OCI-LY7 (cell line): ENCODE results near the gene GARRE1. TPM values are rescaled to one million over a fixed set of nuclear protein-coding genes. Genes with fewer than 3 reads are reported as not detected.
"Not testable (repeated sequence)": the region's sequence is repeated elsewhere in the genome, so short reads cannot be mapped to it uniquely, and the experiment has no call there.

Experiments
- BruUV-seq: library from RNA; stranded (reverse); fragments of 400-500 nt; replicated peaks from 2 replicates; lab custom pipeline; 2021; lab: Mats Ljungman, UMichigan
- CTCF ChIA-PET: fragments of 300-600 bp; sonication (Branson Sonifier 250); formaldehyde crosslinking; loops from one replicate; lab custom pipeline; 2022; ENCODE audit warnings: antibody characterized with exemption; ENCODE audit not compliant: unreplicated experiment; lab: Charles Lee
- POLR2A ChIA-PET: fragments of 300-600 bp; sonication (Branson Sonifier 250); formaldehyde crosslinking; loops from one replicate; lab custom pipeline; 2022; ENCODE audit warnings: antibody characterized with exemption; lab: Charles Lee
- DNase-seq: peaks from one replicate; pipeline ENCODE4 v3.0.0-alpha.2; 2015; ENCODE audit warnings: low spot score
- H2AFZ ChIP-seq: fragments of 200-600 bp; sonication (generic), shearing (Covaris generic); 2 replicates; pipeline ENCODE4 v1.6.1; 2014; ENCODE audit warnings: mild to moderate bottlenecking, antibody characterized with exemption, low read length, moderate library complexity
- H3K27ac ChIP-seq: fragments of 200-600 bp; sonication (generic); 2 replicates; pipeline ENCODE4 v1.5.1; 2014; ENCODE audit warnings: mixed run types, low read depth, mild to moderate bottlenecking, moderate library complexity, low read length, inconsistent platforms; ENCODE audit not compliant: poor library complexity, severe bottlenecking
- H3K36me3 ChIP-seq: fragments of 200-600 bp; sonication (generic); 2 replicates; pipeline ENCODE4 v1.6.1; 2014; ENCODE audit warnings: mild to moderate bottlenecking, antibody characterized with exemption, low read length, moderate library complexity, mixed read lengths; ENCODE audit not compliant: insufficient read depth
- H3K4me1 ChIP-seq: fragments of 200-600 bp; sonication (generic); 2 replicates; pipeline ENCODE4 v1.5.1; 2014; ENCODE audit warnings: mild to moderate bottlenecking, low read length; ENCODE audit not compliant: insufficient read depth, poor library complexity, severe bottlenecking
- H3K4me2 ChIP-seq: fragments of 200-600 bp; sonication (generic); 2 replicates; pipeline ENCODE4 v1.6.1; 2014; ENCODE audit warnings: mild to moderate bottlenecking, low read length
- H3K4me3 ChIP-seq: fragments of 200-600 bp; sonication (generic); 2 replicates; pipeline ENCODE4 v1.5.1; 2014; ENCODE audit warnings: mild to moderate bottlenecking, low read depth, low read length; ENCODE audit not compliant: poor library complexity, severe bottlenecking
- H3K79me2 ChIP-seq: fragments of 200-600 bp; sonication (generic); 2 replicates; pipeline ENCODE4 v1.6.1; 2016; ENCODE audit warnings: low read depth, mild to moderate bottlenecking, low read length, moderate library complexity, mixed read lengths; ENCODE audit not compliant: insufficient read depth
- H3K9me2 ChIP-seq: fragments of 200-600 bp; sonication (generic); 2 replicates; pipeline ENCODE4 v1.6.1; 2016; ENCODE audit warnings: mild to moderate bottlenecking, low read length, mixed read lengths; ENCODE audit not compliant: insufficient read depth
- H3K9me3 ChIP-seq: fragments of 200-600 bp; sonication (generic); 2 replicates; pipeline ENCODE4 v1.6.1; 2014; ENCODE audit warnings: mild to moderate bottlenecking, mixed run types, low read length, mixed read lengths
- H4K20me1 ChIP-seq: fragments of 200-600 bp; sonication (generic); 2 replicates; pipeline ENCODE4 v1.6.1; 2014; ENCODE audit warnings: mild to moderate bottlenecking, antibody characterized with exemption, low read length, moderate library complexity, mixed read lengths; ENCODE audit not compliant: insufficient read depth
- CTCF ChIP-seq: fragments of 200-600 bp; sonication (generic); conservative IDR thresholded peaks from 2 replicates; pipeline ENCODE4 v1.5.1; 2014; ENCODE audit warnings: mild to moderate bottlenecking, antibody characterized with exemption, low read length, moderate library complexity, mixed read lengths
- EZH2phosphoT487 ChIP-seq: fragments of 200-600 bp; sonication (generic); IDR thresholded peaks from 2 replicates; pipeline ENCODE4 v1.6.1; 2018; ENCODE audit warnings: low read depth, borderline replicate concordance, mild to moderate bottlenecking, mixed run types, antibody characterized with exemption, low read length, moderate library complexity, mixed read lengths
- intact Hi-C: fragments of 100-400 bp; cut with micrococcal nuclease; formaldehyde crosslinking; loops from one replicate; pipeline ENCODE4 v1.10.0; 2022; ENCODE audit not compliant: unreplicated experiment
- total RNA-seq, 2 experiments: library from RNA; depleted of rRNA in 1 of 2; stranded (reverse); fragments of >200 nt in 1 of 2; shearing (Covaris generic) in 1 of 2; gene quantifications; 2 replicates each; pipeline ENCODE4 v1.2.3, GENCODE V29; 2014 to 2022

The GARRE1 gene
- total RNA-seq, 2 experiments from 2014 or later: 15.4 to 18.8 TPM

- POLR2A ChIA-PET: interaction anchor here (1.5 kb wide), 1 partner anchor 16 kb away, joined by 6 read pairs; no protein-coding TSS in a partner anchor
- Histone ChIP-seq H3K9me2 (no peaks in the 10 kb centered on the region), H3K9me3 (peaks cover 9% of the 10 kb centered on the region), H3K4me2 (no peak overlapping the region), H2AFZ (no peak overlapping the region), H3K79me2 (peaks cover 18% of the 10 kb centered on the region; the same call in 1 of the 2 replicates), H3K4me1 (peaks cover 35% of the 10 kb centered on the region), H3K4me3 (no peak overlapping the region), H3K27ac (no peak overlapping the region), H3K36me3 (peaks cover 8% of the 10 kb centered on the region; the same call in 1 of the 2 replicates), H4K20me1 (no peaks in the 10 kb centered on the region)
- intact Hi-C loops: no loop called here
- TF ChIP-seq EZH2phosphoT487: no peak
- no peak for TF ChIP-seq CTCF
- no peak for DNase-seq
- CTCF ChIA-PET: interaction anchor here (0.6 kb wide), 1 partner anchor 167 kb away, joined by 3 read pairs; no protein-coding TSS in a partner anchor
- no TSS peak for BruUV-seq
Observed at GRCh38 chr19:34278783-34279182, 24.4 kb downstream of the GARRE1 start.

- H3K4me2 ChIP-seq, H2AFZ ChIP-seq, H3K27ac ChIP-seq, H3K4me3 ChIP-seq, CTCF ChIA-PET, intact Hi-C loops, H4K20me1 ChIP-seq, BruUV-seq, H3K9me3 ChIP-seq, H3K9me2 ChIP-seq, POLR2A ChIA-PET, DNase-seq, H3K79me2 ChIP-seq, H3K36me3 ChIP-seq: not testable (repeated sequence)
- H3K4me1 ChIP-seq: peaks cover 18% of the 10 kb centered on the region
Observed at GRCh38 chr19:34281444-34281843, 27.1 kb downstream of the GARRE1 start.

- ChIA-PET CTCF (interaction anchor here (0.5 kb wide), 1 partner anchor 135 kb away, joined by 3 read pairs; no protein-coding TSS in a partner anchor), POLR2A (interaction anchor here (0.6 to 1.1 kb wide), 5 partner anchors 9 to 395 kb away, joined by 3 to 5 read pairs (median 4); no protein-coding TSS in a partner anchor)
- BruUV-seq: TSS peak; percentile 33
- no peak overlapping the region for H2AFZ ChIP-seq
- no peak overlapping the region for H3K27ac ChIP-seq
- H3K9me3 ChIP-seq: no peaks in the 10 kb centered on the region
- H3K4me1 ChIP-seq: peaks cover 9% of the 10 kb centered on the region
- H3K4me3 ChIP-seq: no peak overlapping the region
- no peaks in the 10 kb centered on the region; the same call in 1 of the 2 replicates for H3K36me3 ChIP-seq
- no peak for DNase-seq
- no peaks in the 10 kb centered on the region for H4K20me1 ChIP-seq
- no peaks in the 10 kb centered on the region for H3K9me2 ChIP-seq
- no peak overlapping the region for H3K4me2 ChIP-seq
- H3K79me2 ChIP-seq: 0 out of 2 replicates have a peak, but pooled peaks cover 8% of the 10 kb centered on the region
- intact Hi-C loops: no loop called here
- no peak for TF ChIP-seq EZH2phosphoT487
- TF ChIP-seq CTCF: no peak
Observed at GRCh38 chr19:34282611-34283519, 28.5 kb downstream of the GARRE1 start.
